Measurements from ENCODE around the gene HCN2.

- TF ChIP-seq CTCF (conservative IDR thresholded peaks at IDR 0.05; ENCODE audit: low read depth, low read length) (no peak), EZH2 (IDR thresholded peaks at IDR 0.05; ENCODE audit: low read length, unreplicated experiment) (no peak)
Measured at GRCh38 chr19:604355-604754, 14.7 kb downstream of the HCN2 start.
